ENCODE data around the gene TNFRSF1A.
A peak's percentile ranks its signal among the peaks of the same experiment; 100 is the strongest.

TNFRSF1A gene

GRCh38 chr12:6374786-6375160 lies 32.9 kb upstream of the TNFRSF1A start:
- H3K4me3 ChIP-seq (ENCODE audit: low read depth, low read length), result peak overlapping the region; percentile 57

DNA sequence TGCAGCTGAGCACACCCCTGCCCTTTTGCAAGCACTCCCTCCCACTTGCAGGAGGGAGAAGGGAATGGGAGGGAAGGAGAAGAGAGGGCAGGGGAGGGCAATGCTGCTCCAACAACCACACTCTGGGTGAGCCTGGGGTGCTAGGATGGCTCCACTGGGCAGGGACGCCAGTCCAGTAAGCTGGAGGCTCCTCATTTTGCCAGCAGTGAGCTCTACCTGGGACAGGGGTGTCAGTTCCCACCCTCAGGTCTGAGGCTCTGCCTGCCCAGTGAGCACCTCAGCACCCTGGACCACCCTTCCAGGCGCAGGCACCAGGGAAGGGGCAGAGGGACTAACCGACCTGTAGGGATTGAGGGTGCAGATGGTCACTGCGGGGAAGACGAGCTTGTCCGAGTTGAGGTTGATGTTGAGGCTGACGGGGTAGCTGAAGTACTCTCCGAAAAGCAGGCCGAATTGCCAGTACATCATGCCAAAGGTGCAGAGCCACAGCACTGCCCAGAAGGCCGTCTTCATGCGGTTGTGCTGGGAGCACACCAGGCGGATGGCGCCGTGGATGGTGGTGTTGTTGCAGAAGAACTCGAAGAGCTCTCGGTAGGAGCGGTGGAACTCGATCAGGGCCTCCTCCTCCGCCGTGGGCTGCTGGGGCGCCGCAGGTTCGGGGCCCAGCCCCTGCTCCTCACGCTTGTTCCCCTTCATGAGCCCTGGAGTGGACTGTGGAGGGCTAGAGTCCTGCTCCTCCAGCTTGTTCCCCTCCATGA lies 32.3 kb upstream of the TNFRSF1A start:
- peak overlapping the region; percentile 57 for H3K4me3 ChIP-seq (ENCODE audit: low read depth, low read length)

- peak overlapping the region; percentile 57 for H3K4me3 ChIP-seq (ENCODE audit: low read depth, low read length)
Observed at GRCh38 chr12:6373022-6373787, 31.3 kb upstream of the TNFRSF1A start.

GRCh38 chr12:6372403-6373003 lies 30.6 kb upstream of the TNFRSF1A start:
- H3K4me3 ChIP-seq (ENCODE audit: low read depth, low read length), result peak overlapping the region; percentile 57

DNA sequence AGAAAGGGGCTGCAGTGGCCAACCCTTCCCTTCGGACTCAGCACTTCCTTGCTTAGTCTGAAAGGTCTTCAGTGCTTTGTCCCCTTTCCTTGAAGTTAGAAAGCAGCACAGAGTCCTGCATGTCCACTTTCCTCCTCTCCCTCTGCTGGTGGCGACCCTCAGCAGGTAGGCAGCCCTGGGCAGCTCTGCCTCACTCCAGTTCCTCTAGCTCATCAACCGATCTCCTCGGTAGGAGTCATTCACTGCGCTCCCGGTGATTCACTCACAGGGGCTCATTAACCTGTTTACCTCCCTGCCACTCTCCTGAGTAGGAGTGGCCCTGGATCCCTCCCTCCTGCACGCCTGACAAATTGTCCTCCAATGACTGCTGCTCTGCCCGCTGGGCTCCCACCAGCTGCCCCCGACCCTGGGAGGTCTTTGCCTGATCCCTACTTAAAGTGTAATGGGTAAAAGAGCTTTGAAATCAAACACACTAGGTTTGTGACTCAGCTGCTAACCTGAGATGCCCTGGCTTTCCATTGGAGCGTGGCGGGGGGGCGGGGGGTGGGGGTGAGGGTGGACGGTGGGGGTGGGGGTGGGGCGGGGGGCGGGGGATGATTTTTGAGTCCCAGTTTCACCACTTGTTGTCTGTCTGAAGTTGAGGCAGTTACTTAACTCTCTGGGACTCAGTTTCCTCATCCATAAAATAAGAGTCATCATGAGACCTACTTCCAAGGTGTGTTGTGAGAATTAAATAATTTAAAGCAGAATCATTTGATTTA lies 29.3 kb upstream of the TNFRSF1A start:
- H3K4me3 ChIP-seq (ENCODE audit: low read depth, low read length), result peak overlapping the region; percentile 10

DNA sequence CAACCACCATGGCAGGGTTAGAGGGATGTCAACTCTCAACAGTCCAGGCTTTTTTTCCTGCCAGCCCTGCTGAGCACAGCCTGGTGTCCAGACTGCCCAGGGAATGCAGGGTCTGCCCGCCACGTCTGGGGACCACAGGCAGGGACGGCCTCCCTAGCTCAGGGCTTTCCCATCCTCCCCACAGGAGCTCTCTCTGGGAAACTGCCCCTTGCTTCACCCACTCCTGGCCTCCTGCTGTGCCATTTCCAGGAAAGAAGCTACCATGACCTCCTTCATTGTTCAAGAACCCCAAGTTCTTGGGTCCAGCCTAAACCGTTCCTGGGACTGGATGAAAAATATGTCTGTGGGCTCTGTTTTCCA lies 28.7 kb upstream of the TNFRSF1A start:
- peak overlapping the region; percentile 10 for H3K4me3 ChIP-seq (ENCODE audit: low read depth, low read length)

GRCh38 chr12:6369916-6370575 lies 28.2 kb upstream of the TNFRSF1A start:
- H3K4me3 ChIP-seq (ENCODE audit: low read depth, low read length), result no peak overlapping the region

GRCh38 chr12:6368906-6369525 lies 27.1 kb upstream of the TNFRSF1A start:
- H3K4me3 ChIP-seq (ENCODE audit: low read depth, low read length), result no peak overlapping the region

DNA sequence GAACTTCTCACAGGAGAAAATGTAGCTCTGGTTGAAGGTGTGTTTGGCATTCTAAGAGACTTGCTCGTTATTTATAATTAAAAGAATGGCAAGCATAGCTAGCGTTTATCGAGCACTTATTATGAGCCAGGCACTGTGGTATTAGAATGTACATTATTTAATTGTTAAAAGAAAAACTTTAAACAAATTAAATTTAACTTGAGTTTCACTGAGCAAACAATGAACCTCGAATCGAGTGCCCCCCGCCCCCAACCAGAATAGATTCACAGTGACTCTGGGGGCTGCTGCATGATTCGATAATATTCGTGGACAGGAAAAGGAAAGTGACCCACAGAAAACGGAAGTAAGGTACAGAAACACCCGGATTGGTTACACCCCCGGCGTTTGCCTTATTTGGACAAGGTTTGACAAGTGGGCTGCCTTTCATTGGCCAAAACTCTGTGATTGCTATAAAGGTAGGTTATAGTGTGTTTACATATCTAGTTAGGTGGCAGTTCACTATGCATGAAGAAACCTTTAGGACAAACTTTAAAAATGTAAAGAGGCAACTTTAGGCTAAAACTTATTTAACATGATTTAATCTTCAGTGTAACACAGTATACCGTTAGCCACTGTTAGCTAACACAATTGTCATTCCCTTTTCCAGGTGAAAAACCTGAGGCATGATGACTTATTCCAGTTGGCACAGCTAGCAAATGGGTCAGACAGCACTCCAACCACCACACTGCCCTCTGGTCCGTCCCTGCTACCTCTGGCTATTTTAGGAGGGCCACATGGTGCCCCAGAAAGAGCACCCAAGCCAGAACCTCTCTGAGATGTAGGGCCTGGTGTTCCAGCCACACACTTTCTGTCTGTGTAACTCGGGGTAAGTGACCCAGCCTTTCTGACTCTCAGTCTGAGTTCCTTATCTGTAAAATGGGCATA lies 26.4 kb upstream of the TNFRSF1A start:
- no peak overlapping the region for H3K4me3 ChIP-seq (ENCODE audit: low read depth, low read length)

DNA sequence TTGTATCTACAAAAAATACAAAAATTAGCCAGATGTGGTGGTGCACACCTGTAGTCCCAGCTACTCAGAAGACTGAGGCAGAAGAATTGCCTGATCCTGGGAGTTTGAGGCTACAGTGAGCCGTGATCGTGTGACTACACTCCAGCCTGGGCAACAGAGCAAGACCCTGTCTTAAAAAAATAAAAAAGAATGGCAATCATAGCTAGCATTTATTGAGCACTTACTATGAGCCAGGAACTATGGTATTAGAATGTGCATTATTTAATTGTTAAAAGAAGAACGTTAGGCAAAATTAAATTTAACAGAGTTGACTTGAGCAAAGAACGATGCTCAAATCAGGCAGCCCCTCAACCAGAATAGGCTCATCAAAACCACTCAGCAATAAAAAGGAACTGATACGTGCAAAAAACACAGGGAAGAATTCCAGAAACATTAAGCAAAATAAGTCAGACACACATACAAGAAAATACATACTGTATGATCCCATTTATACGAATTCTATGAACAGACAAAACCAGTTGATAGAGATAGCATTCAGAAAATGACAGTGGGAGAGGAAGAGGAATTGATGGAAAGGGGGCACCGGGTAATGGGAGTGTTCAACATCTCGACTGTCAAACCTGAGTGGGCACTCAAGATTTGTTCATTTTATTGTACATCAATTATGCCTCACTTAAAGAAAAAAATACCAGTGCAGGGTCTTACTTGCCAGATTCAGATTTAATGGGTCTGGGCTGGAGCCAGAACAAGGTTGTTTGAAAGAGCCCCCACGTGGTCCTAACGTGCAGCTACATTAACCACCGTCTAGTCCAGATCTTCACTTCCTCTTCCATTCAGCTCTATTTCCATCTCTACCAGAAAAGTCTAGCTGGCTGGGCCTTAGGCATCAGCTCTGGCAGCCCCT lies 25.4 kb upstream of the TNFRSF1A start:
- H3K4me3 ChIP-seq (ENCODE audit: low read depth, low read length), result no peak overlapping the region

GRCh38 chr12:6364044-6364374 lies 22.1 kb upstream of the TNFRSF1A start:
- H3K4me3 ChIP-seq (ENCODE audit: low read depth, low read length), result no peak overlapping the region

DNA sequence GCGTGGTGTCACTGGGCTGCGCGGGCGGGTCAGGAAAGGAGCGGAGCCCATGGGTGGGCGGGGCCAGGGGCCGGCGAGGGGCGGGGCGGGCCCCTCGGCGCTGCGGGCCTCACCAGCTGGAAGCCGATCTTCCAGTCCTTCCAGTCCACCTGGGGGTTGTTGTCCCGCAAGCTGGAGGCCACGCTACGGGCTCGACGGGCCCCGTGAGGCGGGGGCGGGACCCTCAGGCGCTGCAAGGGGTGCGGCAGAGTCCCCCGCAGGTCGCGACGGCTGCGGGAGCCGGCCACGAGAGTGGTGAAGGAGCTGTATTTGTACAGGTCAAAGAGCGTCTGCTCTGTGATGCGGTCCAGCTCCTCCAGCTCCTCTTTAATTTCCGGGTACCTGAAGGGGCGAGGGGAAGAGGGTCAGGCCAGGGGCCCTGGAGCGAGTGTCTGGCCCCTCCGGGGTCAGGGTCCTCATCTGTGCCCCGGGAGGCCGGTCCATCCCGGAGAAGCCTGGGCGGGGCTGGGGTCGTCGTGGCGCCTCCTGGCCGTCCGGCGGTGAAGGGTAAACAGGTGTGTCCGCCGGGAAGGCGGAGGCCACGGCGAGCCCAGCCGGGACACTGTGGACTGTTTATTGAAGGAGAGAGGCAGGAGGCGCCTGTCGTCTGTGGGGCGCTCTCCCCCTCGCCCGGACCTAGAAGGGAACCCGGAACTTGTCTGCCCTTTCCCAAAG lies 21.6 kb upstream of the TNFRSF1A start:
- peak overlapping the region; percentile 14 for H3K4me3 ChIP-seq (ENCODE audit: low read depth, low read length)

DNA sequence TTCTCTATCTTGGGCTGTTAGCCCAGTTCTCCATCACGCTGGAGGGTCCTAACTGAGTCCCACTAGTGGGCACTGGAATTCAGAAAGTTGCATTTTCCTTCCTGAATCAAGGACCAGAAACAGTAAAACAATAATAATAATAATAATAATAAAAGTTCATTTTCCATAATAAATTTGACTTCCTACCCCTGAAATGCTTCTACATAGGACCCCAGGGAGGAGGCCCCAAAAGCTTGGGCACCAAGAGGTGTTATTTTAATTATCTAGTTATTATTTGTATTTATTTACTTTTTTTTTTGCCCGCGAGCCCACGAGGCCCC lies 21.1 kb upstream of the TNFRSF1A start:
- no peak overlapping the region for H3K4me3 ChIP-seq (ENCODE audit: low read depth, low read length)

DNA sequence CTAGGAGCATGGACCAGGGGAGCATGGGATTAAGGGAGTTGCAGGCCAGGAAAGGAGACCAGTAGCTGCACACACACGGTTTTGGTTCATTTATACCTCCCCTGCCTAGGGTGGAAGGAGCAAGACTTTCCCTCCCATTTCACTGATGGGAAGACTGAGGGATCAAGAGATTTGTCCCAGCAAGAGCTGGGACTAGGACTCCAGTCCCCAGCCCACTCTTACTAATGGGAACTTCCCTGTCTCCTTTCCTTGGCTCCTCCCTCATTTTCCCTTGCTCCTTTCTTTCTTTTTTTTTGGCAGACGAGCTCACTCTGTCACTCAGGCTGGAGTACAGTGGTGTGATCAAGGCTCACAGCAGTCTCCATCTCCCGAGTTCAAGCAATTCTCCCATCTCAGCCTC lies 20.5 kb upstream of the TNFRSF1A start:
- H3K4me3 ChIP-seq (ENCODE audit: low read depth, low read length), result no peak overlapping the region

DNA sequence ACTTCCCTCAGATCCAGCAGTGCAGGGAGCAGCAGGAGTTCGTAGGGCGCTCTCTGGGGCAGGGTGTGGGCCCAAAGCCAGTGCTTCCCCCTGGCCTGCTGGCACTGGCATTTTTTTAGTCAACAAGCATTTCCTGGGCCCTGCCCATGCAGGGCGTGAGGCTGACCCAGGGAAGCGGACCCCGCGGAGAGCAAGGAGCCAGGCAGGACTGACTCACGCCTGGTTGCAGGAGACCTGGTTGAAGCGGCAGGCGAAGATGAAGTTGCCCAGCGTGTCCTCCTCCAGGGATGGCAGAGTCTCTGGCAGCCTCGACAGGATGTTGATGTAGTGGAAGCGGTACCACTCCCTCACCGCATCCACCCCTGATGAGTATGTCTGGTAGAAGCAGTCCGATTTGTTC lies 20.0 kb upstream of the TNFRSF1A start:
- no peak overlapping the region for H3K4me3 ChIP-seq (ENCODE audit: low read depth, low read length)

- H3K4me3 ChIP-seq (ENCODE audit: low read depth, low read length), result no peak overlapping the region
Observed at GRCh38 chr12:6360578-6361490, 19.0 kb upstream of the TNFRSF1A start.

DNA sequence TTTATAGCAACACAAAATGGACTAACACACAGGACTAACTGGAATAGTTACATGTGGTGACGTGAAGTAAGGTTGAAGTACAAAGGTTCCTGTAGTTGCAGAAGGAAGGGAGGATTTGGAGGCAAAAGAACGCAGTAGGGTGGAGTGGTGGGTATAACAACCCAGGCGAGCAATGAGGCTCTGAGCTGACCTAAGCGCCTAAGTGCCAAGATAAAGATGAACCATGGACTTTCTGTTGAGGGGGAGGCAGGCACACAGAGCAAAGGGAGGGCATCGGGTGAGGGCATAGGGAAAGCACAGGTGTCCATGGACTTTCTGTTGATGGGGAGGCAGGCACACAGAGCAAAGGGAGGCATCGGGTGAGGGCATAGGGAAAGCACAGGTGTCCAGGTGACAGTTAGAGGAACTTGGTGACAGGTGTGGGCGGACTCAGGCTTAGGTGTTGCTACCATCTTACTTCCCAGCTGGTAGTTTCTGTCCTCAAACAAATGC lies 18.2 kb upstream of the TNFRSF1A start:
- no peak overlapping the region for H3K4me3 ChIP-seq (ENCODE audit: low read depth, low read length)

Data from iPS-11a (cell line).